HEK293 (cell line): ENCODE data around the gene SMAD7.
A peak's percentile ranks its signal among the peaks of the same experiment; 100 is the strongest.

ENCODE experiments used
- CTCF ChIA-PET: fragments of 350-600 bp; formaldehyde crosslinking; extraction: SDS; loops from one replicate; lab custom pipeline; 2021; ENCODE audit warnings: antibody characterized with exemption; lab: Yijun Ruan, JAX
- POLR2A ChIA-PET: fragments of 300-600 bp; formaldehyde crosslinking; extraction: SDS; loops from one replicate; lab custom pipeline; 2020; ENCODE audit warnings: antibody characterized with exemption, inconsistent platforms; lab: Yijun Ruan, JAX
- H3K27ac ChIP-seq: fragments of 200-500 bp; sonication (Bioruptor generic); 2 replicates; pipeline ENCODE4 v1.5.1; 2014; ENCODE audit warnings: low read depth, low read length, control low read depth, inconsistent platforms; ENCODE audit errors: extremely low read depth
- H3K36me3 ChIP-seq, 2 experiments: fragments of 200-500 bp in 1 of 2; sonication (Bioruptor generic) in 1 of 2; 1 replicate in 1 of 2; 2 replicates in 1 of 2; pipeline ENCODE4 v1.5.1; 2014 to 2017; ENCODE audit warnings: inconsistent platforms in 2 of 2, low read length in 2 of 2; ENCODE audit not compliant: control insufficient read depth in 2 of 2, insufficient read depth in 1 of 2
- H3K4me1 ChIP-seq: fragments of 200-500 bp; sonication (Bioruptor generic); 2 replicates; pipeline ENCODE4 v1.5.1; 2014; ENCODE audit warnings: mild to moderate bottlenecking, low read length, inconsistent platforms; ENCODE audit not compliant: control insufficient read depth, insufficient read depth
- H3K4me3 ChIP-seq: 2 replicates; pipeline ENCODE4 v1.5.1; 2011; ENCODE audit warnings: low read depth, mild to moderate bottlenecking, control low read depth, low read length, moderate library complexity
- H3K9me3 ChIP-seq: fragments of 200-500 bp; sonication (Bioruptor generic); 2 replicates; pipeline ENCODE4 v1.5.1; 2014; ENCODE audit warnings: low read depth, low read length, inconsistent platforms; ENCODE audit not compliant: control insufficient read depth, insufficient read depth
- BCL11A ChIP-seq: fragments of 450-650 bp; formaldehyde crosslinking; IDR thresholded peaks from 2 replicates; pipeline ENCODE4 v1.5.1; 2016; ENCODE audit warnings: low read depth, missing biosample characterization, missing genetic modification characterization
- HOXC10 ChIP-seq: sonication (generic); formaldehyde crosslinking; IDR thresholded peaks from 2 replicates; pipeline ENCODE4 v1.8.1; 2023; ENCODE audit warnings: mild to moderate bottlenecking, missing genetic modification reagents
- KLF7 ChIP-seq: fragments of 450-650 bp; formaldehyde crosslinking; IDR thresholded peaks from 2 replicates; pipeline ENCODE4 v1.5.1; 2016; ENCODE audit warnings: missing biosample characterization, missing genetic modification characterization, borderline replicate concordance
- PRDM6 ChIP-seq: fragments of 450-650 bp; formaldehyde crosslinking; IDR thresholded peaks from 2 replicates; pipeline ENCODE4 v1.5.1; 2017; ENCODE audit warnings: missing biosample characterization, missing genetic modification characterization
- WT1 ChIP-seq: fragments of 450-650 bp; formaldehyde crosslinking; IDR thresholded peaks from 2 replicates; pipeline ENCODE4 v1.5.1; 2016; ENCODE audit warnings: missing biosample characterization, missing genetic modification characterization
- ZBTB20 ChIP-seq: fragments of 450-650 bp; formaldehyde crosslinking; IDR thresholded peaks from 2 replicates; pipeline ENCODE4 v1.5.1; 2016; ENCODE audit warnings: missing biosample characterization, missing genetic modification characterization
- ZBTB26 ChIP-seq: fragments of 450-650 bp; formaldehyde crosslinking; optimal IDR thresholded peaks from 2 replicates; pipeline ENCODE3; 2016; ENCODE audit warnings: missing biosample characterization, mild to moderate bottlenecking, missing genetic modification characterization
- ZFP69B ChIP-seq: fragments of 450-650 bp; formaldehyde crosslinking; IDR thresholded peaks from 2 replicates; pipeline ENCODE4 v1.5.1; 2016; ENCODE audit warnings: missing biosample characterization, missing genetic modification characterization
- ZNF121 ChIP-seq: fragments of 450-650 bp; formaldehyde crosslinking; IDR thresholded peaks from 2 replicates; pipeline ENCODE4 v1.5.1; 2016; ENCODE audit warnings: missing biosample characterization, missing genetic modification characterization
- ZNF350 ChIP-seq: fragments of 450-650 bp; formaldehyde crosslinking; IDR thresholded peaks from 2 replicates; pipeline ENCODE4 v1.5.0; 2017; ENCODE audit warnings: missing biosample characterization, mild to moderate bottlenecking, missing genetic modification characterization
- ZNF416 ChIP-seq: fragments of 450-650 bp; formaldehyde crosslinking; IDR thresholded peaks from 2 replicates; pipeline ENCODE4 v1.5.1; 2016; ENCODE audit warnings: missing biosample characterization, missing genetic modification characterization
- ZNF473 ChIP-seq: fragments of 450-650 bp; formaldehyde crosslinking; IDR thresholded peaks from 2 replicates; pipeline ENCODE4 v1.5.1; 2017; ENCODE audit warnings: missing biosample characterization, missing genetic modification characterization
- ZNF513 ChIP-seq: fragments of 450-650 bp; IDR thresholded peaks from 2 replicates; pipeline ENCODE4 v1.5.1; 2018; ENCODE audit warnings: missing biosample characterization, missing genetic modification characterization
- ZNF548 ChIP-seq: fragments of 450-650 bp; formaldehyde crosslinking; IDR thresholded peaks from 2 replicates; pipeline ENCODE4 v1.5.1; 2016; ENCODE audit warnings: missing biosample characterization, missing genetic modification characterization
- ZNF600 ChIP-seq: fragments of 450-650 bp; formaldehyde crosslinking; IDR thresholded peaks from 2 replicates; pipeline ENCODE4 v1.5.1; 2016; ENCODE audit warnings: missing biosample characterization, missing genetic modification characterization
- ZNF629 ChIP-seq: fragments of 450-650 bp; formaldehyde crosslinking; IDR thresholded peaks from 2 replicates; pipeline ENCODE4 v1.5.1; 2017; ENCODE audit warnings: missing biosample characterization, missing genetic modification characterization
- ZNF791 ChIP-seq: fragments of 450-650 bp; formaldehyde crosslinking; IDR thresholded peaks from 2 replicates; pipeline ENCODE4 v1.5.1; 2016; ENCODE audit warnings: missing biosample characterization, missing genetic modification characterization
- TF ChIP-seq, protein P1 (sequence below): fragments of 450-650 bp; formaldehyde crosslinking; IDR thresholded peaks from 2 replicates; pipeline ENCODE4 v1.5.0; 2017; ENCODE audit warnings: missing biosample characterization, missing genetic modification characterization, borderline replicate concordance

SMAD7 gene

DNA sequence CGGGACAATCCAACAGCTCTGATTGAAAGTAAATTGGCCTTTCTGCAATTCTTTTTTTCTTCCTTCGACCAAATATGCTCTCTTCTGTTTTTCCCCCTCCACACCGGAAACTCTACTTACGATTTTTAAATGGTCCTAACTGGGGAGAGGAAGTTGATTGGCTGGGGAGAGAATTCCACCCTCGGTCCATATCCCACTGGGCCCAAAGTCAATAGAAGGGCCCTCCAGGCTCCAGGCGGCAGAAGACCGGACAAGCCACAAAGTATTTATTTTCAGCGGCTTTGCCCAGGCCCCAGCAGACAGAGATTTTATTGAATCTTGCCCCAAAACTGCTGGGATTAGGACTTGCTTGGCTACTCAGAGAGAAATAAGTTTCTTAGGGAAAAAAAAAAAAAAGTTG lies 37.1 kb upstream of the SMAD7 start:
- TF ChIP-seq ZNF548 (tag by site-specific recombination) = no peak
- H3K4me1 ChIP-seq = peaks cover 17% of the 10 kb centered on the region
- H3K4me3 ChIP-seq = no peak overlapping the region
- ChIA-PET POLR2A (interaction anchor here (0.7 kb wide), 1 partner anchor 22 kb away, joined by 3 read pairs; no protein-coding TSS in a partner anchor), CTCF (interaction anchor here (0.7 kb wide), 1 partner anchor 140 kb away, joined by 3 read pairs; no protein-coding TSS in a partner anchor)
- H3K9me3 ChIP-seq = no peaks in the 10 kb centered on the region
- H3K36me3 ChIP-seq = no peaks in the 10 kb centered on the region
- H3K27ac ChIP-seq = no peak overlapping the region

- CTCF ChIA-PET = interaction anchor here (0.7 kb wide), 1 partner anchor 139 kb away, joined by 3 read pairs; no protein-coding TSS in a partner anchor
These were observed 36.3 kb upstream of the SMAD7 start for GRCh38 chr18:48986851-48987761.

GRCh38 chr18:48985161-48985560 lies 34.4 kb upstream of the SMAD7 start:
- Histone ChIP-seq H3K36me3 (no peaks in the 10 kb centered on the region), H3K27ac (no peak overlapping the region; the same call in 1 of the 2 replicates), H3K4me1 (peaks cover 15% of the 10 kb centered on the region), H3K4me3 (no peak overlapping the region), H3K9me3 (no peaks in the 10 kb centered on the region)
- TF ChIP-seq ZNF629 (tag by site-specific recombination) (no peak), ZNF350 (no peak), PRDM6 (tag by site-specific recombination) (no peak), ZNF416 (tag by site-specific recombination) (no peak)
- CTCF ChIA-PET = interaction anchor here (0.9 to 1.0 kb wide), 2 partner anchors 11 to 224 kb away, joined by 3 to 4 read pairs; no protein-coding TSS in a partner anchor
- POLR2A ChIA-PET = interaction anchor here (0.6 kb wide), 1 partner anchor 13 kb away, joined by 3 read pairs; no protein-coding TSS in a partner anchor

More at GRCh38 chr18:48986851-48987761, 36.3 kb upstream of the SMAD7 start:
- no peaks in the 10 kb centered on the region for H3K9me3 ChIP-seq
- TF ChIP-seq ZNF600 (tag by site-specific recombination) = peak; percentile 57; the same call in 1 of the 2 replicates
- no peak for TF ChIP-seq ZBTB20 (tag by site-specific recombination)
- TF ChIP-seq, protein P1, sequence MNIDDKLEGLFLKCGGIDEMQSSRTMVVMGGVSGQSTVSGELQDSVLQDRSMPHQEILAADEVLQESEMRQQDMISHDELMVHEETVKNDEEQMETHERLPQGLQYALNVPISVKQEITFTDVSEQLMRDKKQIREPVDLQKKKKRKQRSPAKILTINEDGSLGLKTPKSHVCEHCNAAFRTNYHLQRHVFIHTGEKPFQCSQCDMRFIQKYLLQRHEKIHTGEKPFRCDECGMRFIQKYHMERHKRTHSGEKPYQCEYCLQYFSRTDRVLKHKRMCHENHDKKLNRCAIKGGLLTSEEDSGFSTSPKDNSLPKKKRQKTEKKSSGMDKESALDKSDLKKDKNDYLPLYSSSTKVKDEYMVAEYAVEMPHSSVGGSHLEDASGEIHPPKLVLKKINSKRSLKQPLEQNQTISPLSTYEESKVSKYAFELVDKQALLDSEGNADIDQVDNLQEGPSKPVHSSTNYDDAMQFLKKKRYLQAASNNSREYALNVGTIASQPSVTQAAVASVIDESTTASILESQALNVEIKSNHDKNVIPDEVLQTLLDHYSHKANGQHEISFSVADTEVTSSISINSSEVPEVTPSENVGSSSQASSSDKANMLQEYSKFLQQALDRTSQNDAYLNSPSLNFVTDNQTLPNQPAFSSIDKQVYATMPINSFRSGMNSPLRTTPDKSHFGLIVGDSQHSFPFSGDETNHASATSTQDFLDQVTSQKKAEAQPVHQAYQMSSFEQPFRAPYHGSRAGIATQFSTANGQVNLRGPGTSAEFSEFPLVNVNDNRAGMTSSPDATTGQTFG (tag by site-specific recombination) = no peak
- no peak for TF ChIP-seq WT1
- no peak overlapping the region for H3K27ac ChIP-seq
- POLR2A ChIA-PET = no interaction called here
- H3K4me3 ChIP-seq = no peak overlapping the region
- no peaks in the 10 kb centered on the region for H3K36me3 ChIP-seq
- peaks cover 22% of the 10 kb centered on the region for H3K4me1 ChIP-seq

- Histone ChIP-seq H3K4me3 (no peak overlapping the region), H3K36me3 (no peaks in the 10 kb centered on the region), H3K9me3 (no peaks in the 10 kb centered on the region), H3K27ac (0 out of 2 replicates have a peak overlapping the region, but pooled peaks have one; percentile 24), H3K4me1 (peaks cover 15% of the 10 kb centered on the region)
- CTCF ChIA-PET = interaction anchor here (0.7 to 1.0 kb wide), 4 partner anchors 13 to 272 kb away, joined by 3 to 7 read pairs (median 4); no protein-coding TSS in a partner anchor
- POLR2A ChIA-PET = interaction anchor here (0.6 to 3.1 kb wide), 7 partner anchors 8 to 75 kb away, joined by 3 to 16 read pairs (median 3); no protein-coding TSS in a partner anchor
- TF ChIP-seq ZBTB26 = no peak
- no peak for TF ChIP-seq BCL11A (tag by site-specific recombination)
- 0 out of 2 replicates have a peak, but pooled peaks have one; percentile 19 for TF ChIP-seq ZNF513
- TF ChIP-seq ZNF473 (tag by site-specific recombination) = no peak
- TF ChIP-seq HOXC10 (CRISPR knock-in tag) = no peak
- peak; percentile 98 for TF ChIP-seq ZNF121 (tag by site-specific recombination)
- TF ChIP-seq KLF7 (tag by site-specific recombination) = no peak
- TF ChIP-seq ZFP69B (tag by site-specific recombination) = peak; percentile 77
- no peak for TF ChIP-seq ZNF791
These were observed 33.1 kb upstream of the SMAD7 start for GRCh38 chr18:48983793-48984437.
